Fibroblast of peridontal ligament (primary cell): ENCODE results near the gene NUP93.

Experiments
- DNase-seq: peaks from one replicate; pipeline ENCODE4 v3.0.0-alpha.2; 2010; ENCODE audit errors: extremely low read depth

NUP93 gene

DNA sequence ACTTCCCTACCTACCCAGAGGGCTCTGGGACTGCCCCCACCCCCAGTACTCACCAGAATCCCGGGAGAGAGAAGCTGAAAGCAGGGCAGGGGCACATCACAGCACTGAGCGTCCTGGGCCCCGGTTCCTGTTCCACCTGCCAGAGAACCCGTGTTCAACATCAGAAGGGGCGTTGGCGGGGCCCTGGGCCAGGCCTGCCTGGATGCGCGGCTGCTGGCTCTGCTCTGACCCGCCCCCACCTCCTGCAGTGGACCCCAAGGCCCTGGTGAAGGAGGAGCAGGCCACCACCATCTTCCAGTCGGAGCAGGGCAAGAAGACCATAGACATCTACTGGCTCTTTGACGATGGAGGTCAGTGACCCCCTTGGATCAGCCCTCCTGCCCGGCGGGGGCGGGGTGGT lies 162.8 kb downstream of the NUP93 start:
- no peak for DNase-seq

- no peak for DNase-seq
Measured at GRCh38 chr16:56894331-56894917, 164.5 kb downstream of the NUP93 start.

DNA sequence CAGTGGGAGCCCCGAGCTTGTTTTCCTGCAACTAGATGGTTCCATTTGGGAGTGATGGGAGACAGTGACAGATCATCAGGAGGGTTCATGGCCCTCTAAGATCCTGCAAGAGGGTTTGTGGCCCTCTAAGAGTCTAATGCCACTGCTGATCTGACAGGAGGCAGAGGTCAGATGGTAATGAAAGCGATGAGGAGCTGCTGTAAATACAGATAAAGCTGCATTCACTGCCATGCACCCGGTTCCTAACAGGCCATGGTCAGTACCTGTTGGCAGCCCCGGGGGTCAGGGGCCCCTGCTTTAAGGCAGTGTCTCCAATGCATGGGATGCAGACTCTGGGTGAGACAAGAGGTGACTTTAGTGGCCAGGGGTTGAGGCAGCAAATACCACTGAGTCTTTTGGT lies 165.9 kb downstream of the NUP93 start:
- no peak for DNase-seq

DNA sequence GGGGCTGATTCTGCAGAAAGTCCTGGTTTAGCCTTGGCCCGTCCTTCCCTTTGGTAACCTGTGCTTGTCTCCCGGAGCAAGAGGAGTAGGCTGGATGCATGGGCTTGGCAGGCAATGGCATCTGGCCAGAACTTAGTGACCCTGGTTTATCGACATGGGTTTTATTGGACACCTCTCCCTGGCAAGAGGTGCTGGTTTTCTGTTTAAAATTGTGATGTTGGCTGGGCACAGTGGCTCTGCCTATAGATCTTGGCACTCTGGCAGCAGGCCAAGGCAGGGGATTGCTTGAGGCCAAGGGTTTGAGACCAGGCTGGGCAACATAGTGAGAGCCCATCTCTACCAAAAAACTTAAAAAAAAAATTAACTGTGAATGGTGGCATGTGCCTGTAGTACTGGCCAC lies 166.3 kb downstream of the NUP93 start:
- no peak for DNase-seq

DNA sequence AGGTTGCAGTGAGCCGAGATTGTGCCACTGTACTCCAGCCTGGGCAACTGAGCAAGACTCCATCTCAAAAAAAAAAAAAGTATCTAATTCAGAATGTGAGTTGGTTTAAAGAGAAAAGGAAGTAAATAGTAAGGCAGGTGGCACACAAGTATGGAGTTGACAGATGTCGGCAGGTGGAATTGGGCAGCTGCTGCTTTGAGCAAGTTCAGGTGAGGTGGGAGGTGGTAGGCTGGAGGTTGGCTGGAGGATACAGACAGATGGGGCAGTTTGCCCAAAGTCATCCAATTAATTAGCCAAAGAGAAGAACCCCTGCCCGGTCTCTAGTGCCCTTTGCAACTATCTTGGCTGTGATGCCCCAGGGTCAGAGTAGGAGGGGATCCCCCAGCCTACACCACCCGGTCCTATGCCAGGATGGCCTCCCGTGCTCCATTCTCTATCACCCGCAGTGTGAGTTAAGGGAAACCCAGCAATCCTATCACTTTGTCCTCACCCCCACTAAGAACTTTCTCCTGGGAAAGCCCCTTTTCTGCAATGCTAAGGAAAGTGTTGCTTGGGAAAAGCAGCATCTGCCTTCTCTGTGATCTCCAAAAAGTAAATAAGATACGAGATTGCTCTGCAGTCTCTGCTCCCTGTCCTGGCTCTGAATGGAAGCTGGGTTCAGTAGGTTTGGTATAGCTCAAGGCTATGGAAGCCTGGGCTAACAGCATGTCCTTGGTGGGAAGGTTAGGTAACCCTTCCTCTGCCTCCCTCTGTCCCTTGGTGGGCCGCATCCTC lies 167.3 kb downstream of the NUP93 start:
- DNase-seq: no peak

- no peak for DNase-seq
Measured at GRCh38 chr16:56898847-56899246, 168.9 kb downstream of the NUP93 start.
